NAMALWA (cell line): Measurements from ENCODE around the gene NIM1K.
A peak's percentile ranks its signal among the peaks of the same experiment; 100 is the strongest.
"Not testable (repeated sequence)": the region's sequence is repeated elsewhere in the genome, so short reads cannot be mapped to it uniquely, and the experiment has no call there.

Experiments
- DNase-seq: peaks from one replicate; pipeline ENCODE4 v3.0.0-alpha.2; 2015; ENCODE audit warnings: low spot score

NIM1K gene

GRCh38 chr5:43190755-43191603 lies 1.0 kb upstream of the NIM1K start:
- no peak for DNase-seq

- DNase-seq = no peak
Measured at GRCh38 chr5:43192558-43193180, 644 bp downstream of the NIM1K start.

GRCh38 chr5:43193181-43193893 lies 1.3 kb downstream of the NIM1K start:
- DNase-seq = peak; percentile 29

- no peak for DNase-seq
Measured at GRCh38 chr5:43193894-43194265, 1.9 kb downstream of the NIM1K start.

- no peak for DNase-seq
Measured at GRCh38 chr5:43195670-43196265, 3.7 kb downstream of the NIM1K start.

GRCh38 chr5:43197535-43197934 lies 5.5 kb downstream of the NIM1K start:
- DNase-seq = no peak

GRCh38 chr5:43201442-43201841 lies 9.4 kb downstream of the NIM1K start:
- DNase-seq = not testable (repeated sequence)

GRCh38 chr5:43202380-43202779 lies 10.4 kb downstream of the NIM1K start:
- no peak for DNase-seq

- no peak for DNase-seq
Measured at GRCh38 chr5:43203373-43203772, 11.3 kb downstream of the NIM1K start.

- no peak for DNase-seq
Measured at GRCh38 chr5:43204958-43205357, 12.9 kb downstream of the NIM1K start.

GRCh38 chr5:43207601-43208000 lies 15.6 kb downstream of the NIM1K start:
- no peak for DNase-seq

- DNase-seq = no peak
Measured at GRCh38 chr5:43208658-43209057, 16.6 kb downstream of the NIM1K start.

- no peak for DNase-seq
Measured at GRCh38 chr5:43209060-43209459, 17.0 kb downstream of the NIM1K start.

GRCh38 chr5:43209833-43210232 lies 17.8 kb downstream of the NIM1K start:
- DNase-seq = no peak

GRCh38 chr5:43210570-43210969 lies 18.5 kb downstream of the NIM1K start:
- no peak for DNase-seq

GRCh38 chr5:43213951-43214350 lies 21.9 kb downstream of the NIM1K start:
- DNase-seq = no peak

GRCh38 chr5:43215073-43215631 lies 23.1 kb downstream of the NIM1K start:
- DNase-seq = no peak

- no peak for DNase-seq
Measured at GRCh38 chr5:43216941-43217340, 24.9 kb downstream of the NIM1K start.

GRCh38 chr5:43219120-43219519 lies 27.1 kb downstream of the NIM1K start:
- DNase-seq = no peak

- no peak for DNase-seq
Measured at GRCh38 chr5:43221502-43221901, 29.5 kb downstream of the NIM1K start.

- DNase-seq = no peak
Measured at GRCh38 chr5:43225649-43226245, 33.7 kb downstream of the NIM1K start.

GRCh38 chr5:43227655-43228054 lies 35.6 kb downstream of the NIM1K start:
- DNase-seq = peak; percentile 39
